ENCODE measurements around the gene MT1B.
"Not testable (repeated sequence)": the region's sequence is repeated elsewhere in the genome, so short reads cannot be mapped to it uniquely, and the experiment has no call there.

MT1B gene

GRCh38 chr16:56621665-56622445 lies 29.8 kb upstream of the MT1B start:
- DNase-seq = not testable (repeated sequence)

GRCh38 chr16:56623184-56623583 lies 28.5 kb upstream of the MT1B start:
- not testable (repeated sequence) for DNase-seq

GRCh38 chr16:56623637-56624036 lies 28.0 kb upstream of the MT1B start:
- no peak for DNase-seq

DNA sequence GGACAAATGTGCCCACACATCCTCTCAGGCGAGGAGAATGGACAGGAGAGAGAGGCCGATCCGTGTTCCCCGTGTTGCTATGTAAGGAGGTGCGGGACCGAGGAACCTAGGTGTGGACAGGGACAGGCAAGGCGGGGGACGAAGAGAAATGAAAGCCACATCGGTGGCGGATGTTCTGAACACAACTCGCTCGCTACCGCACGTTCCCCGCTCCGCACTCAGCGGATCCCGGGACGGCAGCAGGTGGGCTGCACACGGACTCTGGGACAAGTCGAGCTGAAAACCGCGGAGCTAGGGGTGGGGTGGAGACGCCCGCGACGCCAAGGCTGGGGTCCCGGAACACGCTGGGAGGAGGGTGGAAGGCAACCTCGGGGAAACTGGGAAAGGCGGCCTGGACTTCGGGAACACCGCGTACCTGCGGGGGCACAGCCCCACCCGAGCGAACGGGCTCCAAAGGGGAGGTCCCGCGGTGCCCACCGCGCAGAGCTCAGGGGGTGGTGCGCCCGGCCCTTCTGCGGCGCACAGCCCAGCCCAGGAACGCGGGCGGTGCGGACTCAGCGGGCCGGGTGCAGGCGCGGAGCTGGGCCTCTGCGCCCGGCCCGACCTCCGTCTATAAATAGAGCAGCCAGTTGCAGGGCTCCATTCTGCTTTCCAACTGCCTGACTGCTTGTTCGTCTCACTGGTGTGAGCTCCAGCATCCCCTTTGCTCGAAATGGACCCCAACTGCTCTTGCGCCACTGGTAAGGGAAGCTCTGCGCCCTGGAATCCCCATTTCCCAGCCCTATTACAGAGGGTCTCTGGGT lies 26.3 kb upstream of the MT1B start, which contains the start of gene MT1E:
Gene MT1E (plus strand): TSS at position 642 of the 803 bp plus-strand sequence. CDS start 71 bp downstream, at position 713.
- DNase-seq = no peak

DNA sequence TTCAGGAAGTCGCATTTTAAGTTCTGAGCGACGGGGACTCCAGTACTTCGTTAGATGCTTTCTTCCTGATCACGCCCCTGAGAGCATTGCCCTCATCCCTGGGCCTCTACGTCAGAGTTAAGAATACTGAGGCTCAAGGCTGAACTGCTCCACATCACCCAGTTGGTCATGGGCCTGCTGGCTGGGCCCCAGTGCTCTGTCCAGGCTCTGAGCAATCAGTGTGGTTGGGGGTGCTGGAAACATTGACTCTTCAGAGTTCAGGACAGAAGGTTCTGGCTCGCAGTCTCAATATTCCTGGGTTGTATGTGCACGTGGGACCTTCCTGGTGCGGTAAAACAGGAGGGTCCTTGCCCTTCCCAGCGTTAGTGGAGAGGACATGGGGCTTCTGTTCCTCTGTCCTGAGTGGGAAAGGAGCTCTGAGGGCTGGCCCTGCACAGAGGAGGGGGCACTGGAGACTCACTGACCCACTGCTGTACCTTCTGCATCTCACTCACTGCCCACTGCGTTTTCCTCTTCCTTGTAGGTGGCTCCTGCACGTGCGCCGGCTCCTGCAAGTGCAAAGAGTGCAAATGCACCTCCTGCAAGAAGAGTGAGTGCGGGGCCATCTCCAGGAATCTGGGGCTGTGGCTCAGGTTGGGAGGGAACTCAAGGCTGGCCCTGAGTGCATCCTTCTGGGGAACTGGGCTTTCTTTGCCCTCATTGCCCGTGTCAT lies 25.6 kb upstream of the MT1B start:
- DNase-seq = no peak

GRCh38 chr16:56626685-56627084 lies 25.0 kb upstream of the MT1B start:
- no peak for DNase-seq

DNA sequence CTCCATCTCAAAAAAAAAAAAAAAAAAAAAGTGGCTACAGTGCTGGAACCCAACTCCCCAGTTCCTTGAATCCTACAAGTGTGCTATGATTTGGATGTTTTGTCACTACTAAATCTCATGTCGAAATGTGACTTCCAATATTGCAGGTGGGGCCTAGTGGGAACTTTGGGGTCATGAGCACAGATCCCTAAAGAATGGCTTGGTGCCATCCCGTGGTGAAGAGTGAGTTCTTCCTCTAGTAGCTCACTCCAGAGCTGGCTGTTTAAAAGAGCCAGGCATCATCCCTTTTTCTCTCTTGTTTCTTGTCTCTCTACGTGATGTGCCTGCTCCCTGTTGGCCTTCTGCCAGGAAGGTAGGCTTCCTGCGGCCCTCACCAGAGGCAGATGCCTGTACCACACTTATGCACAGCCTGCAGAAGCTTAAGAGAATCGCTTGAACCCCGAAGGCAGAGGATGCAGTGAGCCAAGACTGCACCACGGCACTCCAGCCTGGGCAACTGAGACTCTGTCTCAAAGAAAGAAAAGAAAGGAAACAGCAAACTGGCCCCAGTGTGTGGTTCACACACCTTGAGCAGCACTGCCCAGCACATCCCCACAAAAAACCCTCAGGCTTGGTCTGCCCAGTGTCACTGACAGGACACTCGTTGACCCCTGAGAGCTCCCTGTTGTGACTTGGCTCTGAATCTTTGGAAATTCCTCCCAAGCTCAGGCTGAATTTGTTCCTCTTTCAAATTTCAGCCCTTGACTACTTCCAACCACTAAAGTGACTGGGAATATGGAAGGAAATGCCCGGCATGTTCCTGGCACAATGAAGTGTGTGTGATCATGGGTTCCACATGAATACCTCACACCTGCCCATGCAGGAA lies 23.0 kb upstream of the MT1B start:
- no peak for DNase-seq

GRCh38 chr16:56629531-56629930 lies 22.2 kb upstream of the MT1B start:
- no peak for DNase-seq

- no peak for DNase-seq
Observed at GRCh38 chr16:56630134-56630533, 21.6 kb upstream of the MT1B start.

- DNase-seq = no peak
Observed at GRCh38 chr16:56631197-56631596, 20.5 kb upstream of the MT1B start.

- DNase-seq = no peak
Observed at GRCh38 chr16:56631832-56632155, 19.9 kb upstream of the MT1B start.

DNA sequence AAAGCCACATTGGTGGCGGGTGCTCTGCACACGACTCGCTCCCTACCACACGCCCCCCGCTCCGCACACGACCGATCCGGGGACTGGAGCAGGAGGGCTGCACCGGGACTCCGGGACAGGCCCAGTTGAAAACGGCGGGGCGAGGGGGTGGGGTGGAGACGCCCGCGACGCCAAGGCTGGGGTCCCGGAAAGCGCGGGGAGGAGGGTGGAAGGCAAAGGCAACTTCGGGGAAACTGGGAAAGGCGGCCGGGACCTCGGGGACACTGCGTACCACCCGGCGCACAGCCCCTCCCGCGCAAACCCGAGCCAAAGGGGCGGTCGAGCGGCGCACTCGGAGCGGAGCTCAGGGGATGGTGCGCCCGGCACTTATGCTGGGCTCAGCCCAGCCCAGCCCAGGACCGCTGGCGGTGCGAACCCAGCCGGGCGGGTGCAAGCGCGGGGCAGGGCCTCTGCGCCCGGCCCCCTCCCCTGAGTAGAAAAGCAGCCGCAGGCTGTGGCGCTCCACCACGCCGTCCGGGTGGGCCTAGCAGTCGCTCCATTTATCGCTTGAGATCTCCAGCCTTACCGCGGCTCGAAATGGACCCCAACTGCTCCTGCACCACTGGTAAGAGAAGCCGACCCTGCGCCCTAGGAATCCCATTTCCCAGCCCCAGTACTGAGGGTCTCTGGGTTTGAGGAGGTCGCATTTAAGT lies 19.4 kb upstream of the MT1B start, which contains the start of gene MT1M:
Gene MT1M (plus strand): TSS at position 504 of the 692 bp plus-strand sequence. CDS start 73 bp downstream, at position 577.
- no peak for DNase-seq

GRCh38 chr16:56632848-56633365 lies 18.8 kb upstream of the MT1B start:
- no peak for DNase-seq

DNA sequence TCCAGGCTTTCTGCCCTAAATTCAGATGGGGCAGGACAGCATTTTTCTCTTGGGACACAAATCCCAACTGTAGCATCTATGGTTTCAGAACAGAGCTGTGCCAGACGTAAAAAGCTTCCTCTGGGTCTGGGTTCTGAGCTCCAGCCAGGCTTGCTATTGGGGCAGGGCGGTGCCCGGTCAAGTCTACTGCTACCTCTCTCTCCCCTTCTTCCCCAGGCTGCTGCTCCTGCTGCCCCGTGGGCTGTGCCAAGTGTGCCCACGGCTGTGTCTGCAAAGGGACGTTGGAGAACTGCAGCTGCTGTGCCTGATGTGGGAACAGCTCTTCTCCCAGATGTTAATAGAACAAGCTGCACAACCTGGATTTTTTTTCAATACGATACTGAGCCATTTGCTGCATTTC lies 18.2 kb upstream of the MT1B start:
- no peak for DNase-seq

GRCh38 chr16:56634715-56635440 lies 16.8 kb upstream of the MT1B start:
- DNase-seq = no peak

- DNase-seq = no peak
Observed at GRCh38 chr16:56635441-56635967, 16.2 kb upstream of the MT1B start.

DNA sequence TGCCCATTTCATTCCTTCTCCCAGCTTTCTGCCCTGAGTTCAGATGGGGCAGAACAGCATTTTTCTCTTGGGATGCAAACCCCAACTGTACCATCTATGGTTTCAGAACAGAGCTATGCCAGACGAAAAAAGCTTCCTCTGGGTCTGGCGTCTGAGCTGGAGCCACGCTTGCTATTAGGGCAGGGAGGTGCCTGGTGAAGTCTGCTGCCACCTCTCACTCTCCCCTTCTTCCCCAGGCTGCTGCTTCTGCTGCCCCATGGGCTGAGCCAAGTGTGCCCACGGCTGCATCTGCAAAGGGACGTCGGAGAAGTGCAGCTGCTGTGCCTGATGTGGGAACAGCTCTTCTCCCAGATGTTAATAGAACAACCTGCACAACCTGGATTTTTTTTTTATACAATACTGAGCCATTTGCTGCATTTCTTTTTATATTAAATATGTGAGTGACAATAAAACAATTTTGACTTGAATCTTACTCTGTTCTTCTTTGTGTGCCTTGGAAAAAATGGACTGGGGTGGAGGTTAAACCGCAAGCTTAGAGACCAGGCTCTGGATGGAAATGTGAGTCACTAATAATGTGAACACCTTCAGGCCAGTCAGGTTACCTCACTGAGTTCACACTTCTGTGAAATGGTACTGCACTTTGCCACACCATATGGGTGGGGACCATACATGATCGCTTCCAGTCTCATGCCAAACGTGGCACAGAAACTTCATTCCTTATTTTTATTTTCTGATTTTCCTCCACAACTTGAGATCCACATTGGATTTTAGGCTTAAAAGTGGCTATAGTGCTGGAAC lies 14.9 kb upstream of the MT1B start:
- DNase-seq = no peak

- no peak for DNase-seq
Observed at GRCh38 chr16:56637814-56638750, 13.6 kb upstream of the MT1B start, which contains the start of gene MT1A. Gene MT1A (plus strand): TSS chr16:56638666. CDS start chr16:56638739, 73 bp downstream.
